OCI-LY3 (cell line): ENCODE results near the gene RPS6KA2.

Experiments
- CTCF ChIP-seq: fragments of 200-600, 300-600 bp; sonication (generic); IDR thresholded peaks from 2 replicates; pipeline ENCODE4 v1.5.1; 2014; ENCODE audit warnings: antibody characterized with exemption, low read length, low read depth
- EZH2phosphoT487 ChIP-seq: fragments of 200-600 bp; shearing (Covaris generic); IDR thresholded peaks from 2 replicates; pipeline ENCODE4 v1.6.1; 2018; ENCODE audit warnings: antibody characterized with exemption, mixed run types, low read depth

- TF ChIP-seq CTCF = no peak
- no peak for TF ChIP-seq EZH2phosphoT487
Observed at GRCh38 chr6:166379800-166380199, 247.3 kb downstream of the RPS6KA2 start.
